ENCODE results near the gene L3MBTL4.

DNA sequence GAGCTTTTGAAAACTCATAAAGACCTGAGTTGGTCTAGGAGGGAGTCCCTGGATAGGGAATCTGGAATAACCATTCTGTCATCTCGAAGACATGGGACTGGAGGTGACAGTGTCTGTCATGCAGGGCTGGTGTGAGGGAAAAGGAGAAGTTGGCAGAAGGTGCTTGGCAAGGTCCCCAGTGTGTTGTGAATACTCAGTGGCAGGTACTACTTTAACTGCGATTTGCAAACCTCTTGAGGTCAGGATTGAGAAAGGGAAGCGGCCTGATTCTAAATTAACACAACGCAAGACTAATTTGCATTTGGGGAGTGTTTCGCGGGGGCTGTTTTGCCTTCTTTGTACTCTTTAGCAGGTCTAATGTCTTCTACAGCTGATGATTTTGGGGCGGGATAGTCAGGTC, 442.4 kb downstream of the L3MBTL4 start:
- TF ChIP-seq, protein P1, sequence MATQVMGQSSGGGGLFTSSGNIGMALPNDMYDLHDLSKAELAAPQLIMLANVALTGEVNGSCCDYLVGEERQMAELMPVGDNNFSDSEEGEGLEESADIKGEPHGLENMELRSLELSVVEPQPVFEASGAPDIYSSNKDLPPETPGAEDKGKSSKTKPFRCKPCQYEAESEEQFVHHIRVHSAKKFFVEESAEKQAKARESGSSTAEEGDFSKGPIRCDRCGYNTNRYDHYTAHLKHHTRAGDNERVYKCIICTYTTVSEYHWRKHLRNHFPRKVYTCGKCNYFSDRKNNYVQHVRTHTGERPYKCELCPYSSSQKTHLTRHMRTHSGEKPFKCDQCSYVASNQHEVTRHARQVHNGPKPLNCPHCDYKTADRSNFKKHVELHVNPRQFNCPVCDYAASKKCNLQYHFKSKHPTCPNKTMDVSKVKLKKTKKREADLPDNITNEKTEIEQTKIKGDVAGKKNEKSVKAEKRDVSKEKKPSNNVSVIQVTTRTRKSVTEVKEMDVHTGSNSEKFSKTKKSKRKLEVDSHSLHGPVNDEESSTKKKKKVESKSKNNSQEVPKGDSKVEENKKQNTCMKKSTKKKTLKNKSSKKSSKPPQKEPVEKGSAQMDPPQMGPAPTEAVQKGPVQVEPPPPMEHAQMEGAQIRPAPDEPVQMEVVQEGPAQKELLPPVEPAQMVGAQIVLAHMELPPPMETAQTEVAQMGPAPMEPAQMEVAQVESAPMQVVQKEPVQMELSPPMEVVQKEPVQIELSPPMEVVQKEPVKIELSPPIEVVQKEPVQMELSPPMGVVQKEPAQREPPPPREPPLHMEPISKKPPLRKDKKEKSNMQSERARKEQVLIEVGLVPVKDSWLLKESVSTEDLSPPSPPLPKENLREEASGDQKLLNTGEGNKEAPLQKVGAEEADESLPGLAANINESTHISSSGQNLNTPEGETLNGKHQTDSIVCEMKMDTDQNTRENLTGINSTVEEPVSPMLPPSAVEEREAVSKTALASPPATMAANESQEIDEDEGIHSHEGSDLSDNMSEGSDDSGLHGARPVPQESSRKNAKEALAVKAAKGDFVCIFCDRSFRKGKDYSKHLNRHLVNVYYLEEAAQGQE (IDR thresholded peaks at IDR 0.05; ENCODE audit: low read depth, low read length): no peak
- no peak for TF ChIP-seq EP300 (IDR thresholded peaks at IDR 0.05; ENCODE audit: borderline replicate concordance in 1 of 2, low read depth in 1 of 2, low read length in 1 of 2)
- TF ChIP-seq, protein P2, sequence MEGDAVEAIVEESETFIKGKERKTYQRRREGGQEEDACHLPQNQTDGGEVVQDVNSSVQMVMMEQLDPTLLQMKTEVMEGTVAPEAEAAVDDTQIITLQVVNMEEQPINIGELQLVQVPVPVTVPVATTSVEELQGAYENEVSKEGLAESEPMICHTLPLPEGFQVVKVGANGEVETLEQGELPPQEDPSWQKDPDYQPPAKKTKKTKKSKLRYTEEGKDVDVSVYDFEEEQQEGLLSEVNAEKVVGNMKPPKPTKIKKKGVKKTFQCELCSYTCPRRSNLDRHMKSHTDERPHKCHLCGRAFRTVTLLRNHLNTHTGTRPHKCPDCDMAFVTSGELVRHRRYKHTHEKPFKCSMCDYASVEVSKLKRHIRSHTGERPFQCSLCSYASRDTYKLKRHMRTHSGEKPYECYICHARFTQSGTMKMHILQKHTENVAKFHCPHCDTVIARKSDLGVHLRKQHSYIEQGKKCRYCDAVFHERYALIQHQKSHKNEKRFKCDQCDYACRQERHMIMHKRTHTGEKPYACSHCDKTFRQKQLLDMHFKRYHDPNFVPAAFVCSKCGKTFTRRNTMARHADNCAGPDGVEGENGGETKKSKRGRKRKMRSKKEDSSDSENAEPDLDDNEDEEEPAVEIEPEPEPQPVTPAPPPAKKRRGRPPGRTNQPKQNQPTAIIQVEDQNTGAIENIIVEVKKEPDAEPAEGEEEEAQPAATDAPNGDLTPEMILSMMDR (IDR thresholded peaks at IDR 0.05): no peak

All from SK-N-SH (cell line).